Measurements from ENCODE around the gene PADI2.

Gene PADI2

GRCh38 chr1:17098446-17099317, 20.6 kb downstream of the PADI2 start:
- H3K9me3 ChIP-seq (ENCODE audit: control insufficient read depth in 2 of 2, low read length in 2 of 2): no peaks in the 10 kb centered on the region
- no peak overlapping the region for H3K27ac ChIP-seq (ENCODE audit: low read length)
- H3K4me1 ChIP-seq (ENCODE audit: control insufficient read depth, insufficient read depth, low read length): peaks cover 20% of the 10 kb centered on the region
- no peaks in the 10 kb centered on the region for H3K36me3 ChIP-seq (ENCODE audit: control insufficient read depth in 2 of 2, insufficient read depth in 2 of 2, low read length in 2 of 2)
- H3K4me3 ChIP-seq (ENCODE audit: low read length in 2 of 2): no peak overlapping the region
- H3K27me3 ChIP-seq (ENCODE audit: control insufficient read depth in 1 of 2, insufficient read depth in 2 of 2, low read length in 2 of 2): no peaks in the 10 kb centered on the region
- no peak overlapping the region for H3K9ac ChIP-seq (ENCODE audit: low read length in 2 of 2)

- Histone ChIP-seq H3K36me3 (ENCODE audit: control insufficient read depth in 2 of 2, insufficient read depth in 2 of 2, low read length in 2 of 2) (no peaks in the 10 kb centered on the region), H3K4me3 (ENCODE audit: low read length in 2 of 2) (no peak overlapping the region), H3K9ac (ENCODE audit: low read length in 2 of 2) (no peak overlapping the region), H3K27me3 (ENCODE audit: control insufficient read depth in 1 of 2, insufficient read depth in 2 of 2, low read length in 2 of 2) (no peaks in the 10 kb centered on the region), H3K4me1 (ENCODE audit: control insufficient read depth, insufficient read depth, low read length) (peaks cover 21% of the 10 kb centered on the region), H3K9me3 (ENCODE audit: control insufficient read depth in 2 of 2, low read length in 2 of 2) (no peaks in the 10 kb centered on the region), H3K27ac (ENCODE audit: low read length) (no peak overlapping the region)
These were observed 21.5 kb downstream of the PADI2 start for GRCh38 chr1:17097787-17098186.

GRCh38 chr1:17097147-17097546, 22.1 kb downstream of the PADI2 start:
- Histone ChIP-seq H3K27me3 (ENCODE audit: control insufficient read depth in 1 of 2, insufficient read depth in 2 of 2, low read length in 2 of 2) (no peaks in the 10 kb centered on the region), H3K36me3 (ENCODE audit: control insufficient read depth in 2 of 2, insufficient read depth in 2 of 2, low read length in 2 of 2) (no peaks in the 10 kb centered on the region), H3K4me3 (ENCODE audit: low read length in 2 of 2) (no peak overlapping the region), H3K27ac (ENCODE audit: low read length) (no peak overlapping the region), H3K9ac (ENCODE audit: low read length in 2 of 2) (no peak overlapping the region), H3K4me1 (ENCODE audit: control insufficient read depth, insufficient read depth, low read length) (peaks cover 21% of the 10 kb centered on the region), H3K9me3 (ENCODE audit: control insufficient read depth in 2 of 2, low read length in 2 of 2) (no peaks in the 10 kb centered on the region)

GRCh38 chr1:17096584-17096983, 22.7 kb downstream of the PADI2 start:
- Histone ChIP-seq H3K27me3 (ENCODE audit: control insufficient read depth in 1 of 2, insufficient read depth in 2 of 2, low read length in 2 of 2) (no peaks in the 10 kb centered on the region), H3K36me3 (ENCODE audit: control insufficient read depth in 2 of 2, insufficient read depth in 2 of 2, low read length in 2 of 2) (no peaks in the 10 kb centered on the region), H3K27ac (ENCODE audit: low read length) (no peak overlapping the region), H3K9me3 (ENCODE audit: control insufficient read depth in 2 of 2, low read length in 2 of 2) (no peaks in the 10 kb centered on the region), H3K4me3 (ENCODE audit: low read length in 2 of 2) (no peak overlapping the region), H3K4me1 (ENCODE audit: control insufficient read depth, insufficient read depth, low read length) (peaks cover 23% of the 10 kb centered on the region), H3K9ac (ENCODE audit: low read length in 2 of 2) (no peak overlapping the region)

GRCh38 chr1:17095141-17095540, 24.1 kb downstream of the PADI2 start:
- Histone ChIP-seq H3K9me3 (ENCODE audit: control insufficient read depth in 2 of 2, low read length in 2 of 2) (no peaks in the 10 kb centered on the region), H3K9ac (ENCODE audit: low read length in 2 of 2) (no peak overlapping the region), H3K27ac (ENCODE audit: low read length) (no peak overlapping the region), H3K4me3 (ENCODE audit: low read length in 2 of 2) (no peak overlapping the region), H3K4me1 (ENCODE audit: control insufficient read depth, insufficient read depth, low read length) (peaks cover 33% of the 10 kb centered on the region), H3K27me3 (ENCODE audit: control insufficient read depth in 1 of 2, insufficient read depth in 2 of 2, low read length in 2 of 2) (no peaks in the 10 kb centered on the region), H3K36me3 (ENCODE audit: control insufficient read depth in 2 of 2, insufficient read depth in 2 of 2, low read length in 2 of 2) (no peaks in the 10 kb centered on the region)

GRCh38 chr1:17094664-17095063, 24.6 kb downstream of the PADI2 start:
- H3K36me3 ChIP-seq (ENCODE audit: control insufficient read depth in 2 of 2, insufficient read depth in 2 of 2, low read length in 2 of 2): no peaks in the 10 kb centered on the region
- H3K9ac ChIP-seq (ENCODE audit: low read length in 2 of 2): no peak overlapping the region
- no peak overlapping the region for H3K4me3 ChIP-seq (ENCODE audit: low read length in 2 of 2)
- peaks cover 33% of the 10 kb centered on the region for H3K4me1 ChIP-seq (ENCODE audit: control insufficient read depth, insufficient read depth, low read length)
- H3K9me3 ChIP-seq (ENCODE audit: control insufficient read depth in 2 of 2, low read length in 2 of 2): no peaks in the 10 kb centered on the region
- no peaks in the 10 kb centered on the region for H3K27me3 ChIP-seq (ENCODE audit: control insufficient read depth in 1 of 2, insufficient read depth in 2 of 2, low read length in 2 of 2)
- H3K27ac ChIP-seq (ENCODE audit: low read length): no peak overlapping the region

- H3K9me3 ChIP-seq (ENCODE audit: control insufficient read depth in 2 of 2, low read length in 2 of 2): no peaks in the 10 kb centered on the region
- H3K27me3 ChIP-seq (ENCODE audit: control insufficient read depth in 1 of 2, insufficient read depth in 2 of 2, low read length in 2 of 2): no peaks in the 10 kb centered on the region
- peaks cover 33% of the 10 kb centered on the region for H3K4me1 ChIP-seq (ENCODE audit: control insufficient read depth, insufficient read depth, low read length)
- no peak overlapping the region for H3K9ac ChIP-seq (ENCODE audit: low read length in 2 of 2)
- H3K4me3 ChIP-seq (ENCODE audit: low read length in 2 of 2): no peak overlapping the region
- no peak overlapping the region for H3K27ac ChIP-seq (ENCODE audit: low read length)
- H3K36me3 ChIP-seq (ENCODE audit: control insufficient read depth in 2 of 2, insufficient read depth in 2 of 2, low read length in 2 of 2): no peaks in the 10 kb centered on the region
These were observed 25.3 kb downstream of the PADI2 start for GRCh38 chr1:17093822-17094393.

GRCh38 chr1:17091252-17091651, 28.0 kb downstream of the PADI2 start:
- H3K27me3 ChIP-seq (ENCODE audit: control insufficient read depth in 1 of 2, insufficient read depth in 2 of 2, low read length in 2 of 2): no peaks in the 10 kb centered on the region
- H3K9ac ChIP-seq (ENCODE audit: low read length in 2 of 2): no peak overlapping the region
- peaks cover 30% of the 10 kb centered on the region for H3K4me1 ChIP-seq (ENCODE audit: control insufficient read depth, insufficient read depth, low read length)
- H3K36me3 ChIP-seq (ENCODE audit: control insufficient read depth in 2 of 2, insufficient read depth in 2 of 2, low read length in 2 of 2): no peaks in the 10 kb centered on the region
- no peak overlapping the region for H3K27ac ChIP-seq (ENCODE audit: low read length)
- no peaks in the 10 kb centered on the region for H3K9me3 ChIP-seq (ENCODE audit: control insufficient read depth in 2 of 2, low read length in 2 of 2)
- H3K4me3 ChIP-seq (ENCODE audit: low read length in 2 of 2): no peak overlapping the region

GRCh38 chr1:17089506-17089905, 29.7 kb downstream of the PADI2 start:
- H3K9ac ChIP-seq (ENCODE audit: low read length in 2 of 2): no peak overlapping the region
- H3K9me3 ChIP-seq (ENCODE audit: control insufficient read depth in 2 of 2, low read length in 2 of 2): no peaks in the 10 kb centered on the region
- H3K4me1 ChIP-seq (ENCODE audit: control insufficient read depth, insufficient read depth, low read length): peaks cover 20% of the 10 kb centered on the region
- H3K4me3 ChIP-seq (ENCODE audit: low read length in 2 of 2): no peak overlapping the region
- no peaks in the 10 kb centered on the region for H3K36me3 ChIP-seq (ENCODE audit: control insufficient read depth in 2 of 2, insufficient read depth in 2 of 2, low read length in 2 of 2)
- no peak overlapping the region for H3K27ac ChIP-seq (ENCODE audit: low read length)
- H3K27me3 ChIP-seq (ENCODE audit: control insufficient read depth in 1 of 2, insufficient read depth in 2 of 2, low read length in 2 of 2): no peaks in the 10 kb centered on the region

- Histone ChIP-seq H3K4me3 (ENCODE audit: low read length in 2 of 2) (no peak overlapping the region), H3K4me1 (ENCODE audit: control insufficient read depth, insufficient read depth, low read length) (peaks cover 12% of the 10 kb centered on the region), H3K9me3 (ENCODE audit: control insufficient read depth in 2 of 2, low read length in 2 of 2) (no peaks in the 10 kb centered on the region), H3K9ac (ENCODE audit: low read length in 2 of 2) (no peak overlapping the region), H3K27me3 (ENCODE audit: control insufficient read depth in 1 of 2, insufficient read depth in 2 of 2, low read length in 2 of 2) (no peaks in the 10 kb centered on the region), H3K27ac (ENCODE audit: low read length) (no peak overlapping the region), H3K36me3 (ENCODE audit: control insufficient read depth in 2 of 2, insufficient read depth in 2 of 2, low read length in 2 of 2) (no peaks in the 10 kb centered on the region)
These were observed 32.5 kb downstream of the PADI2 start for GRCh38 chr1:17086751-17087150.

GRCh38 chr1:17084787-17085186, 34.5 kb downstream of the PADI2 start:
- Histone ChIP-seq H3K9ac (ENCODE audit: low read length in 2 of 2) (no peak overlapping the region), H3K4me3 (ENCODE audit: low read length in 2 of 2) (no peak overlapping the region), H3K36me3 (ENCODE audit: control insufficient read depth in 2 of 2, insufficient read depth in 2 of 2, low read length in 2 of 2) (no peaks in the 10 kb centered on the region), H3K9me3 (ENCODE audit: control insufficient read depth in 2 of 2, low read length in 2 of 2) (no peaks in the 10 kb centered on the region), H3K27me3 (ENCODE audit: control insufficient read depth in 1 of 2, insufficient read depth in 2 of 2, low read length in 2 of 2) (no peaks in the 10 kb centered on the region), H3K27ac (ENCODE audit: low read length) (no peak overlapping the region), H3K4me1 (ENCODE audit: control insufficient read depth, insufficient read depth, low read length) (no peaks in the 10 kb centered on the region)
